ENCODE data around the gene MBOAT7.
"Not testable (repeated sequence)": the region's sequence is repeated elsewhere in the genome, so short reads cannot be mapped to it uniquely, and the experiment has no call there.

The MBOAT7 gene

GRCh38 chr19:54208784-54209057, 19.3 kb upstream of the MBOAT7 start:
- DNase-seq: no peak

GRCh38 chr19:54207983-54208783, 18.8 kb upstream of the MBOAT7 start:
- peak; percentile 91 for DNase-seq

- no peak for DNase-seq
Measured at GRCh38 chr19:54207676-54207982, 18.2 kb upstream of the MBOAT7 start.

GRCh38 chr19:54207193-54207592, 17.8 kb upstream of the MBOAT7 start:
- not testable (repeated sequence) for DNase-seq

- no peak for DNase-seq
Measured at GRCh38 chr19:54206831-54207177, 17.4 kb upstream of the MBOAT7 start.

GRCh38 chr19:54206030-54206830, 16.9 kb upstream of the MBOAT7 start:
- DNase-seq: no peak

GRCh38 chr19:54204767-54205468, 15.5 kb upstream of the MBOAT7 start:
- no peak for DNase-seq

GRCh38 chr19:54203151-54203611, 13.8 kb upstream of the MBOAT7 start:
- no peak for DNase-seq

GRCh38 chr19:54201980-54202379, 12.6 kb upstream of the MBOAT7 start:
- no peak for DNase-seq

GRCh38 chr19:54201172-54201701, 11.9 kb upstream of the MBOAT7 start:
- DNase-seq: no peak

- DNase-seq: no peak
Measured at GRCh38 chr19:54199401-54199800, 10.0 kb upstream of the MBOAT7 start.

- DNase-seq: no peak
Measured at GRCh38 chr19:54197121-54197520, 7.7 kb upstream of the MBOAT7 start.

- no peak for DNase-seq
Measured at GRCh38 chr19:54196536-54196935, 7.2 kb upstream of the MBOAT7 start.

GRCh38 chr19:54194463-54194862, 5.1 kb upstream of the MBOAT7 start:
- not testable (repeated sequence) for DNase-seq

GRCh38 chr19:54193011-54193410, 3.6 kb upstream of the MBOAT7 start:
- DNase-seq: no peak

GRCh38 chr19:54191811-54192453, 2.6 kb upstream of the MBOAT7 start:
- DNase-seq: no peak

GRCh38 chr19:54191011-54191810, 1.8 kb upstream of the MBOAT7 start, which contains the start of gene TSEN34:
TSS of gene TSEN34 (plus strand) at chr19:54191308. CDS start at chr19:54191365, 57 bp downstream.
- peak; percentile 94 for DNase-seq

- DNase-seq: peak; percentile 99
Measured at GRCh38 chr19:54190503-54191010, 1.2 kb upstream of the MBOAT7 start.

GRCh38 chr19:54189735-54190502, 539 bp upstream of the MBOAT7 start:
- peak; percentile 100 for DNase-seq

GRCh38 chr19:54188215-54188871, 1.0 kb downstream of the MBOAT7 start:
- DNase-seq: peak; percentile 64
